Inferior parietal cortex (tissue), 1 donor: ENCODE results near the gene DUXA.
"Not testable (repeated sequence)": the region's sequence is repeated elsewhere in the genome, so short reads cannot be mapped to it uniquely, and the experiment has no call there.

Experiments
- DNase-seq: peaks from one replicate; pipeline ENCODE4 v3.0.0-alpha.2; 2016; ENCODE audit errors: extremely low spot score

DUXA gene

DNA sequence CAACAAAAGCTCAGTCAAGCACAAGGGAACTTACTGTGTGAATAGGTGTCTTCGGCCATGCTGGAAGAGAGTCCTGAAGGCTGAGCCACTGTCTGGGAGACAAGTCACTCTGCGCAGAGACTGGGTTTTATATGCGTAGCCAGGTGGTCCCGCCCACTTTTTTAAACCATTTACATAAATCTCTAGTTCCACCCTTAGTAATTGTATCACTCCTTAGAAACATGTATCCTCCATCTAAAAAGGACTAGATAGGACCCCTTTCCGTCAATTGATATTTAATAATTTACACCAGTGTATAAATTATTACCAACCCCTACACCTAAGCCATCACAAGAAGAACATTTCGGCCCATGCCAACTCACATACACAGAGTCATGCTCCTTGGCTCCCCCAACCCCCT lies at the start of gene DUXA:
DUXA (minus strand) TSS at position 101 of the 400 bp plus-strand sequence; CDS start at position 59, 42 bp downstream.
- no peak for DNase-seq

DNA sequence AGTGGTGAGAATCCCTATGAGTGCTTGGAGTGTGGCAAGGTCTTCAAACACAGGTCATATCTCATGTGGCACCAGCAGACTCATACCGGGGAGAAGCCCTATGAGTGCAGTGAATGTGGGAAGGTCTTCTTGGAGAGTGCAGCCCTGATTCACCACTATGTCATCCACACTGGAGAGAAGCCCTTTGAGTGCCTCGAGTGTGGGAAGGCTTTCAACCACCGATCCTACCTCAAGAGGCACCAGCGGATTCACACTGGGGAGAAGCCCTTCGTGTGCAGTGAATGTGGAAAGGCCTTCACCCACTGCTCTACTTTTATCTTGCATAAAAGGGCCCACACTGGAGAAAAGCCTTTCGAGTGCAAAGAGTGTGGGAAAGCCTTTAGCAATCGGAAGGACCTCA lies 44.8 kb upstream of the DUXA start:
- no peak for DNase-seq

DNA sequence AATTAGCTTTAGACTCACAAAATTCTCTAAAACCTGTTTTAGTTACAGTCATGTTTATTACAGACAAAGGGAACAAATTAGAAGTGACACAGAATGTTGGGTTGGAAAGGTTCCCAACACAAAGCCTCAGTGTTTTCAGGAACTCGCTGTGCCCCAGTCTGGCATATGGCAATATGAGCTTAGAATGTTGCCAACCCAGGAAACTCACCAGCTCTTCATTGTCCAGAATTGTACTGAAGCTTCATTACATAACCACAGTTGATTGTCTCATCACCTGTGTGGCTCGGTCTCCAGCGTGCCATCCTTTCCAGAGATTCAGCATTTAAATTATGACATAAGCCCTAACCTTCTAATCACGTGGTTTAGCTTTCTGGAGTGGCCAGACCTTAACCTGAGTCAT lies 43.1 kb upstream of the DUXA start:
- DNase-seq = peak; percentile 31

DNA sequence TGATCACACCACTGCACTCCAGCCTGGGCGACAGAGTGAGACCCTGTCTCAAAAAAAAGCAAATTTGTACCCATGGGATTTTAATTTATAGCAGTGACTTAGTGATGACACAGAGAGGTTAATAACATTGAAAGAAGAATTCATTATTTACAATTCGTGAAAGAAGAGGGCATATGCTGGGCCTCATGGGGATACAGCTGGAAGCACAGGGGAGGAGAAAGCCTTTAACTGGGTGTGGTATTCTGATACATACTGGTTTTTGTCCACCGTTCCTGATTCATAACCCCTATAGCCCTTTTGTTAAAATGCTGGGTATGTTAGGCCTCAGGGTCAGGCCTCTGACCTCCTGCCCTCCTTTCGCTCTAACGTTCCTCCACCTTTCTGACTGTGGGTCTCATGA lies 34.9 kb upstream of the DUXA start:
- DNase-seq = no peak

DNA sequence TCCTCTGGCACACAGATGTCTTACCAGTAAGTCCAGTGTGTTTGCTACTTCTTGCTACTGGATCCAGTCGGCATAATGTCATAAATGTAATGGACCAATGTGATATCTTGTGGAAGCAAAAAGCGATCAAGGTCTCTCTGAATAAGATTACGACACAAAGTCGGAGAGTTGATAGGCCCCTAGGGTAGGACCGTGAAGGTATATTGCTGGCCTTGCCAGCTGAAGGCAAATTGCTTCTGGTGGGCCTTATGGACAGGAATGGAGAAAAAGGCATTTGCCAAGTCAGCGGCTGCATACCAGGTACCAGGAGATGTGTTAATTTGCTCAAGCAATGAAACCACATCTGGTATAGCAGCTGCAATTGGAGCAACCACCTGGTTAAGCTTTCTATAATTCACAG lies 30.6 kb upstream of the DUXA start:
- DNase-seq = not testable (repeated sequence)

DNA sequence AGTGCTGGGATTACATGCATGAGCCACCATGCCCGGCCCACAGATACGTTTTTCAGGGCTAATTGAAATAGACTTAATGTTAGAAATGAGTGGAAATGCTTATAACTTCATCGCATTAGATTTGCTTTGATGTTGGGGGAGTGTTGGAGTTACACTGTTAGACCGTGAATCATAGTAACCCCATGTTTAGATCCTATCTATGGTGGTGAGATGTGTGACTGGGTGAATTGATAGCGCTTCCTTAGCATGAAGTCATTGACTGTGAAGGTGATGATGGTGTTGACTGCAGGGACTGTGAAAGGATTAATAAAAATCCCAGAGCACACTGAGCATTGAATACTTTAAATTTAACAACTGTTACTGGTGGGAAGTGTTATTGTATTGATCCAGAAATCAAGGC lies 25.7 kb upstream of the DUXA start:
- no peak for DNase-seq

DNA sequence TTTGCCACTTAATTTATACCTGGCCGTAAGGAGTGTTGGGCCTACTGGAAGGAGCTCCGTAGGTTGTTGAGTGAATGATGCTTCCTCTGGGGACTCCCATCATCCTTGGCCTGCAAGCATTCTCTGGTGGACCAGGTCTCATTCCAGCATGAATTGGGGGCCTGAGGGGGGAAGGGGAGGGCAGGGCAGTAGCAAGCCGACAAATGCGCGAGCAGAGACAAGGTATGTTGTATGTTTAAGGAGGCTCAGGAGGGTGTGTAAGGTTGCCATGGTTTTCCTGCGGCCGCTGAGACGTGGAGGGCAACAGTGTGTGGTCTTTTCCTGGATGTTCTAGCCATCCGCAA lies 24.8 kb upstream of the DUXA start:
- DNase-seq = no peak

DNA sequence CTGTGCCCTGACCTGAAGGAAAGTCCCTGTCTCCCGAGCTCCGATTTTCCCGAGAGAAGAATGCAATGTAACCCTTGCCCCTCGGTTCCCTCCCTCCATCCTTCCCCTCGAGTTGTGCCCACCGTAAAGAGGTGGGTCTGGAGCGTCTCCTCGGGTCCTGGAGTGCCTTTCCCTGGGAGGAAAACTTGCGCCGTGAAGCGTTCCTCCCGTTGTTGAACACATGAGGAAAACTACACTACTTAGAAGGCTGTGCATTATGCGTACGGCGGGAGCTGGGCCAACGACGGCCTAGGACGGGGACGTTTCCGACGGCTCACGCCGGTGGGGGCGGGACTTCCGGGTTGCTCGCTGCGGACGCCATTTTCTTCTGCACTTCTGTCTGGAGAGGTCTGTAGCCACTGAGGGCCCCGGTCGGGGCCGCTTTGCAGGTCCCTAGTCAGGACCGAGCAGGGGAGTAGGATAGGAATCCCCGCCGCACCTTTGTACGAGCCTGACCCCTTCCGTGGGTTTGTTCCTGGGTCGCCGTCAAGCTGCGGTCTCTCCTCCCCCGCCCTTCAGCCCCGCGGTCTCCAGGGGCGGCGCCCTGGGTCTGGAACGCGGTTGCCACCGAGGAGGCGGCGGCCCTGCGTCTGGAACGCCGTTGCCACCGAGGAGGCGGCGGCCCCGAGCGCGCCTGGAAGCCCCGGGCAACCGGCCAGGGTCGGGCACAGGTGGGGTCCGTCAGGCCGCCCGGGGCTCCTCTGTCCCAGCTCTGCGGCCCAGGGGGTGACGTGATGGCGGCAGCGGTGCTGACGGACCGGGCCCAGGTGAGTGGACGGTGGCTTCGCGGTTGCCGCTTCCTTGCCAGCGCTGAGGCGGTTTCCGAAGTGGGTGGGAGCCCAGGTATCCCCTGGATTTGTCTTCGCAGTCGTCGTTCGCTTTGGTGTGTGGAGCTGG lies 24.1 kb upstream of the DUXA start, which contains the start of gene ZNF264:
ZNF264 (plus strand) TSS at position 360 of the 936 bp plus-strand sequence; CDS start at position 774, 414 bp downstream.
- DNase-seq = peak; percentile 88

DNA sequence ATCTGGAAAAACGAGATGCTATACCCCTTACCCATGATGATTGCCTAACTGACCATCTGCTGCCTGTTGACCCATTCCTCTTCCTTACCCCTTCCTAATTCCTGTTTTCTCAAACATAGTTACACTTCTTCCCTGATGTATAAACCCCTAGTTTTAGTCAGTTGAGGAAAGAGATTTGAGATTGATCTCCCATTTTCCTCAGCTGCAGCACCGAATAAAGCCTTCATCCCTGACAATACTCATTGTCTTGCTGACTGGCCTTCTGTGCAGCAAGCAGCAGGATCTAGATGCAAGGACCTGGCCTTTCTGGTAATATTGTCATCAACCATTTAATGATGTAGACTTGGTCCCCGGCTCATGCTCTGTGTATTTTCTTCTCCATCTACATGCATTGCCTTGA lies 23.0 kb upstream of the DUXA start:
- DNase-seq = no peak

DNA sequence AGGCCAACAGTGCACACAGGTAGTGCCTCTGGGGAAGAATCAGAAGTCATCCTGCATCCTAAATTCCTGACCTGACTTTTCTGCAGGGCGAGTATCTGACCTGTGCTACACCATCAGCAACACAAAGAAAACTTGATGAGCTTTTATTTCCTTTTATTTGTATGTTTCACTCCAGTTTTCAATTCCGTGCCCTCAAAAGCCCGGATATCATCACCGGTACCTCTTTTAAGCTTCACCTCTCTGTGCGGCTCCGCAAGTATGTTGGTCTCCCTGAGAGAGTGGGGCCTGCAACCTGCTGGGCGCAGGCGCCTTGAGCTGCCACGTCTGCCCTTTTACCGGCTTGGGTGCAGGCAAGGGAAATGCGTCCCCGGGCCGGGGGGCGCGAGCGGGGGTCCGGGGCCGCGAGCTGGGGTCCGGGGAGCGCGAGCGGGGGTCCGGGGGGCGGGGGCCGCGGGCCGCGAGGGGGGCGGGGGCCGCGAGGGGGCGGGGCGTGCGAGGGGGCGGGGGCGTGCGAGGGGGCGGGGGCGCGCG lies 4.3 kb upstream of the DUXA start:
- peak; percentile 36 for DNase-seq

DNA sequence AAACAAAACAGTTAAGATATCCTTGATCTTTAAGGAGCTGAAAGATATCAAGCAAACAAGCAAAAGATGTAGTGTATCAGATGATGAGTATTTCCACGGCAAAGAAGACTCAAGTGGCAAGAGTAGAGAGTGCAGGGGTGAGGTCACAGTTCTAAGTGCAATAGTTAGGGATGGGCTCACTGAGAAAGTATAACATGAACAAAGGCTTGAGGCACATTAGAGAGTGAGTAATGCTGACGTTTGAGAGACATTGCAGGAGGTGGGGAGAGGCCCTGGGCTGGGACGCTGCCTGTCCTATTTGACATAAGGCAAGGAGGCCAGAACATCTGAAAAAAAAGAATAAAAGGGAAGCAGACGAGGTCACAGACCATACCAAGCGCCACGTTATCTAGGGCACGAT lies 1.4 kb downstream of the DUXA start:
- DNase-seq = no peak

DNA sequence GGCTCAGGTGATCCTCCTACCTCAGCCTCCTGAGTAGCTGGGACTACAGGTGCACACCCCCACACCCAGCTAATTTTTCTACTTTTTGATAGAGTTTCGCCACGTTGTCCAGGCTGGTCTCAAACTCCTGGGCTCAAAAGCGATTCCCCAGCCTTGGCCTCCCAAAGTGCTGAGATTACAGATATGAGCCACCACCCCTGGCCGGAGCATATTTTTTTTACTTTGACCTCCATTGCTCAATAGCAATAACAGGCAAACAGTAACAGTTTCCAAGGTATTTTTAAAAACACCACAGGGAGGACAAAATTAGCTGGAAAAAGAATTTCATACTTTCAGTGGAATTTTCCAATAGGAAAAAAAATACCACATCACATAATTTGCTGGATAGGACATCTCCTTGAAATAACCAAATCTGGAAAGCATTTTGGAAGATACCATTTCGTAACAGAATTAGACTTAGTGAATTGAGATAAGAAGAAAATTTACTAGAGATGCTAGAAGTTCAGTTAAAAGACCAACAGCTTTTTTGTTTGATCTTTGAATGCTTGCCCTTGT lies 5.2 kb downstream of the DUXA start:
- no peak for DNase-seq

DNA sequence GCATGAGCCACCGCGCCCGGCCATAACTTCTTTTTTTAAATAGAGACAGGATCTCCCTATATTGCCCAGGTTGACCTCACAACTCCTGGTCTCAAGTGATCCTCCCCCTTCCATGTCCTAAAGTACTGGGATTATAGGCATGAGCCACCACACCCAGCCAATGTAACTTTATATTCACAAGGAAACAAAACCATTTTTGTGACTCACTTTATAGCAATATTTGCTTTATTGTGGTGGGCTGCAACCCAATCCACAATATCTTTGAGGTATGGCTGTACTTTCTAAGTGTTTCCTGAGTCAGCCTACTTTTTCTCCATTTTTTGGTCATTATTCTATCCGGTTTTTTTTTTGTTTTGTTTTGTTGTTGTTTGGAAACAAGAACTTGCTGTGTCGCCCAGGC lies 14.4 kb downstream of the DUXA start:
- no peak for DNase-seq

DNA sequence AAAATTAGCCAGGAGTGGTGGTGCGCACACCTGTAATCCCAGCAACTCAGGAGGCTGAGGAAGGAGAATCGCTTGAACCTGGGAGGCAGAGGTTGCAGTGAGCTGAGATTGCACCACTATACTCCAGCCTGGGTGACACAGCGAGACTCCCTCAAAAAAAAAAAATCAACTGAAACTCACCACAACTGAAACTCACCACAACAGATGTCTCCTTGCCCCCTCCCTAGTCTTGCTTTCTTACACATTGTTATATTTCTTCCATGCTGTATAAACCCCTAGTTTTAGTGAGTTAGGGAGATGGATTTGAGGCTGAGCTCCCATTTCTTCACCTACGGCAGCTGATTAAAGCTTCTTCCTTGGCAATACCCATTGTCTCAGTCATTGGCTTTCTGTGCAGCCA lies 25.6 kb downstream of the DUXA start:
- no peak for DNase-seq

DNA sequence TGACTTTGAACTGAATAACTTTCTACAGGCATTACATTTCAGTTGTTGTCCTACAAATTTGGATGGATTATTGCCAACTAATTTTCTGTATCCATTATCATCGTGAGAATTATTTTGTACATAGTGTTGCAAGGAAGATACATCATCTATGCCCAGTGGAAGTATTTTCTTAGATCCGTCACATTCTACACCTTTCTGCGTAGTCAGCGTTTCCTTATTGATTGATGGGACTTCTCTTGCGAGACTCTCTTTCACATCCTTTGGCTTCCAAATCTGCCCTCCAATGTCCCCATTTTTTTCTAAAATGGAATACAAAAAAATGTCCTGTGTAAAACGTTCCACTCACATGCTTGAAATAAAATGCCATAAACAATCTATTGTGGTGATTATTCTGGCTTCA lies 31.5 kb downstream of the DUXA start:
- no peak for DNase-seq

DNA sequence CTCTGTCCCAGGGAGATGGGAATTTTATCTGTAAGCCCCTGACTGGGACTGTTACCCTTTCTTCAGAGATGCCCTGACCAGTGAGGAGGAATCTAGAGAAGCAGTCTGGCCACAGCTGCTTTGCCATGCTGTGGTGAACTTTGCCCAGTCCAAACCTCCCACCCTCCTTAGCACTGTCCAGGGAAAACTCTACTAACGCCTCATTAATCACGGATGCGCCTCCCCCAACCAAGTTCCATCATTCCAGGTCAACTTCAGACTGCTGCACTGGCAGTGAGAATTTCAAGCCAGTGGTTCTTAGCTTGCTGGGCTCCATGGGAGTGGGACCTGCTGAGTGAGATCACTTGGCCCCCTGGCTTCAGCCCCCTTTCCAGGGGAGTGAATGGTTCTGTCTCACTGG lies 39.9 kb downstream of the DUXA start:
- not testable (repeated sequence) for DNase-seq

DNA sequence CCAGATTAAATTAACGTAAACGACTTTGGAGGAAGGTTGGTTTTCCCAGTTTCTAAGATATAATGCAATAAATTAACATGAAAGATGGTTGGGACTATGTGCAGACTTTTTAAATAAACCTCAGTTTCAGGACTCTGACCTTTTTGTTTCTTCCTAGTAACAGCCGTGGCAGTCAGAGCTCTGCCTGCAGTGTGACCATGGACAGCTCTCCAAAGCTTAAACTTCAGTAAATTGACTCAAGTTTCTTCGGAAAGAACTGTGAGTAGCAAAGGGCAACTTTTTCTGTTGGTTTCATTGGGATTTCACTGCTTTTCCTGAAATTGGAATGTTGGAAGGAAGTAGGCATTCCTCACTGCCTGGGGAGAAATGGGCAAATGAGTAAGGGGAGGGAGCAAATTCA lies 43.4 kb downstream of the DUXA start:
- no peak for DNase-seq

DNA sequence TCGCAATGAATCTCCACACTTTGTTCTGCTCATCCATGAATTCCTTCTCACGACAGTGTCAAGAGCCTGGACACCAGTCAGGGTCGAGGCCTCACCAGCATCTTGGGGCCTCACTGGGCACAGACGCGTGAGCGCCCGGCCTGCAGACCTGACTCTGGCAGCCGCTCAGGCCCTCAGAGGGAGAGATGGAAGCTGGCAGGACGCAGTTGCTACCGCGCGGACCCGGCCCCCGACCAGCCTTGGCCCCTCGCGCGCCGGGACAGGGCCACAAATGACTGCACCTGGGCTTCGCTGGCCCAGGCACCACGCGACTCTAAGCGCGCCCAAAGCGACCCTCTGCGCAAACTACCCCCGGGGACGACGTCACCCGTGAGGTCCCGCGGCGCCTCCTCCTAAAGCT lies 48.4 kb downstream of the DUXA start:
- no peak for DNase-seq

DNA sequence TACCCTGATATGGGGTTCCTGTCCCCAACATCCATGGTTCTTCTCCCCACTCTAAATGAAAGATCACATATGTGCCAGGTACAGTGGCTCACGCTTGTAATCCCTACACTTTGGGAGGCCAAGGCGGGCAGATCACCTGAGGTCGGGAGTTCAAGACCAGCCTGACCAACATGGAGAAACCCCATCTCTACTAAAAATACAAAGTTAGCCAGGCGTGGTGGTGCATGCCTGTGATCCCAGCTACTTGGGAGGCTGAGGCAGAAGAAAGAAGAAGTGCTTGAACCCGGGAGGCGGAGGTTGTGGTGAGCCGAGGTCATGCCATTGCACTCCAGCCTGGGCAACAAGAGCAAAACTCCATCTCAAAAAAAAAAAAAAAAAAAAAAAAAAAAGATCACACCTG lies 53.8 kb downstream of the DUXA start:
- not testable (repeated sequence) for DNase-seq

DNA sequence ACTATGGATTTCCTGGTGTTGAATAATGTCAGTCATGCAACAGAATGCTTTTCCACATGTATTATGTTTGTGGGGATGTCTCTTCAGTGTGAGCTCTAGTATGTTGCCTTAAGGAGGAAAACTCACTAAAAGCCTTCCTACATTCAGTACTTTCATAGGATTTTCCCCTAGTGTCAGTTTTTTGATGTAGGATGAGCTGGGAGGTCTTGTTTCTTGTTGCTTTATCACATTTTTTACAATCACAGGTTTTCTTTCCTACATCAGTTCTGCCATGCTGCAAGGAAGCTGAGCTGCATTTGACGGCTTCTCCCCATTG lies 56.0 kb downstream of the DUXA start:
- DNase-seq = no peak

DNA sequence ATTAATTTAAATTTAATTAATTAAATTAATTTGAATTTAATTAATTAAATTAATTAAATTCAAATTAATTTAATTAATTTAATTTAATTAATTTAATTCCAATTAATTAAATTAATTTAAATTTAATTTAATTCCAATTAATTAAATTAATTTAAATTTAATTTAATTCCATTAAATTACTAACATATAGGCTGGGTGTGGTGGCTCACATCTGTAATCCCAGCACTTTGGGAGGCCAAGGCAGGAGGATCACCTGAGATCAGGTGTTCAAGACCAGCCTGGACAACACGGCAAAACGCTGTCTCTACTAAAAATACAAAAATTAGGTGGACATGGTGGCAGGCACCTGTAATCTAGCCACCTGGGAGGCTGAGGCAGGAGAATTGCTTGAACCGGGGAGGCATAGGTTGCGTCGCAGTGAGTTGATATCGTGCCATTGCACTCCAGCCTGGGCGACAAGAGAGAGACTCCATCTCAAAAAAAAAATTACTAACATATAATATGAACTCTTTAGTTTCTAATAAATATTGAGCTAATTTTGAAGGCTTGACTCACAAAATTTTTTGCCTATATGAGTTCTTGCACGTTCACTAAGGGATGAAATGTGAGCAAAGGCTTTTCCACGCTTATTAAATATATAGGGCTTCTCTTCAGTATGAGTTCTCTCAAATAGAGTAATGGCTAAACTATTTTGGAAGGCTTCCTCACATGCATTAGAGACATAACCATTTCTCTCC lies 56.5 kb downstream of the DUXA start:
- DNase-seq = no peak

DNA sequence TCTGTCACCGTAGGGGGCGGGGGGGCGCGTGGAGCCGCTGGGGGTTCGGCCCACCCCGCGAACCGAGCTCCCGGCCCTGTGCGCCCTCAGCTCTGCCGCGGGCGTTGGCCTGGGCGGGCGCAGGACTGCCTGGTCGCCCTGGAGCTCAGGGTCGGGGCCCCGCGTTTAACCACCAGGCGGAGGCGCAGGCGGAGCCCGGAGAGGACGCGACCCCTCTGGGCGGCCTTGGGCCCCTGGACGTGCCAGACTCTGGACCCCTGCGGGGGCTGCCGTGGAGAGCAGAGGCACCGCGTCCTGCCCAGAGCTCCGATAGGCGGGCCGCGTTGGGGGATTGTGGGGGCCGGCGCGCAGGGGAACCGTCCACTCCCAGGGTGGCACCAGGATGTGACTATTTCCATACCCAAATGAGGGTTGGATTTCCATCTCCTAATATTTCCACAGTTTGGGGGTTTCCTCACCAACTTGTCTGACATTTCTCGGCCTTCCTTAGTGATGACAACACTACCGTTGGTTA lies 60.5 kb downstream of the DUXA start:
- no peak for DNase-seq
